Upper lobe of left lung (tissue), 4 donors: ENCODE data around the gene KMT5B.

ENCODE experiments used
- EP300 ChIP-seq, 4 donors: sonication (generic); formaldehyde crosslinking; IDR thresholded peaks; one replicate each; pipeline ENCODE4 v1.5.1; 2017; ENCODE audit warnings: antibody characterized with exemption in 4 of 4, control low read depth in 2 of 4
- POLR2A ChIP-seq, 4 donors: fragments of 450-650 bp; IDR thresholded peaks; one replicate each; pipeline ENCODE4 v1.5.1; 2016 to 2017; ENCODE audit warnings: antibody characterized with exemption in 4 of 4, mild to moderate bottlenecking in 2 of 4
- POLR2AphosphoS5 ChIP-seq, 2 donors: sonication (generic); formaldehyde crosslinking; IDR thresholded peaks; one replicate each; pipeline ENCODE4 v1.5.1; 2017; ENCODE audit warnings: antibody characterized with exemption in 2 of 2
- TF ChIP-seq, protein P1 (sequence below), 6 experiments: fragments of 450-650 bp in 4 of 6; fragments of 200-600 bp in 2 of 6; sonication (generic) in 2 of 6; IDR thresholded peaks; one replicate each; pipeline ENCODE4 v1.5.1; 2016 to 2019; ENCODE audit warnings: antibody characterized with exemption in 6 of 6

DNA sequence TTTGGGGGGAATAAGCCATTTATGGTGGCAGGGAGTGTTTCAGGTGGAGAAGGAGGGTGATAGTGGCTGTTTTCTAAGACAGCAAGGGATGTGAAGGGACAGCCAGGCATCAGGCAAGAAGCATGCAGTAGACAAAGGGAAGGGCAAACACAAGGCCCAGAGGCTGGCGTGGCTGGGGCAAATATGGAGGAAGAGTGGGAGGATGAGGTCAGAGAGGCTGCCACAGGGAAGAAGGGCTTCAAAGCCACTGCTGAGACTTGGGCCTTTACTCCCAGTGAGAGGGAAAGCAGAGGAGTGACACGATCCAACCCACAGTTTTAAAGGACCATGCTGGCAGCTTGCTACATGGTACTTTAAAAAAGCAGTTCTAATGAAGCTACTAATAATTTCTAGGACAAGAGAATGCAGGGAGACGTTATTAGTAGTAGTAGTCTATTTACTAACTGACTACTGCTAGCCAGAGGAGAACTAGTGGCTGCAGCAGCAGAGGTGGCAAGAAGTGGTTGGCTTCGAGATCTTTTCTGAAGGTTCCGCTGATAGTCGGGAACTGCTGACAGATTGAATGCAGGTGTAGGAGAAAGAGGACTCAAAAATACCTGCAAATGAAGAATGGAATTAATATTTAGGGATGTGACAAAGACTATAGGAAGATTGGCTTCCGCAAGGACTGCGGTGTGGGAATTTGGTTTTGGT lies 13.7 kb downstream of the KMT5B start:
- TF ChIP-seq POLR2A (IDR thresholded peaks at IDR 0.05) (no peak), EP300 (IDR thresholded peaks at IDR 0.05) (no peak), POLR2AphosphoS5 (IDR thresholded peaks at IDR 0.05) (no peak)
- TF ChIP-seq, protein P1, sequence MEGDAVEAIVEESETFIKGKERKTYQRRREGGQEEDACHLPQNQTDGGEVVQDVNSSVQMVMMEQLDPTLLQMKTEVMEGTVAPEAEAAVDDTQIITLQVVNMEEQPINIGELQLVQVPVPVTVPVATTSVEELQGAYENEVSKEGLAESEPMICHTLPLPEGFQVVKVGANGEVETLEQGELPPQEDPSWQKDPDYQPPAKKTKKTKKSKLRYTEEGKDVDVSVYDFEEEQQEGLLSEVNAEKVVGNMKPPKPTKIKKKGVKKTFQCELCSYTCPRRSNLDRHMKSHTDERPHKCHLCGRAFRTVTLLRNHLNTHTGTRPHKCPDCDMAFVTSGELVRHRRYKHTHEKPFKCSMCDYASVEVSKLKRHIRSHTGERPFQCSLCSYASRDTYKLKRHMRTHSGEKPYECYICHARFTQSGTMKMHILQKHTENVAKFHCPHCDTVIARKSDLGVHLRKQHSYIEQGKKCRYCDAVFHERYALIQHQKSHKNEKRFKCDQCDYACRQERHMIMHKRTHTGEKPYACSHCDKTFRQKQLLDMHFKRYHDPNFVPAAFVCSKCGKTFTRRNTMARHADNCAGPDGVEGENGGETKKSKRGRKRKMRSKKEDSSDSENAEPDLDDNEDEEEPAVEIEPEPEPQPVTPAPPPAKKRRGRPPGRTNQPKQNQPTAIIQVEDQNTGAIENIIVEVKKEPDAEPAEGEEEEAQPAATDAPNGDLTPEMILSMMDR (IDR thresholded peaks at IDR 0.05): no peak
